Colonic mucosa (tissue), 4 donors: Measurements from ENCODE around the gene CNTRL. TPM values are rescaled to one million over a fixed set of nuclear protein-coding genes. Genes with fewer than 3 reads are reported as not detected.
"Not testable (repeated sequence)": the region's sequence is repeated elsewhere in the genome, so short reads cannot be mapped to it uniquely, and the experiment has no call there.

Experiments
- DNase-seq: peaks from one replicate; pipeline ENCODE4 v3.0.0-alpha.2; 2020
- H3K27ac ChIP-seq: fragments of 200-600 bp; one replicate; pipeline ENCODE4 v1.8.0; 2021
- H3K27me3 ChIP-seq: fragments of 200-600 bp; one replicate; pipeline ENCODE4 v1.8.0; 2021
- H3K36me3 ChIP-seq: fragments of 200-600 bp; one replicate; pipeline ENCODE4 v1.8.0; 2021
- H3K4me1 ChIP-seq: fragments of 200-600 bp; one replicate; pipeline ENCODE4 v1.8.0; 2021; ENCODE audit warnings: mild to moderate bottlenecking
- H3K4me3 ChIP-seq: fragments of 200-600 bp; one replicate; pipeline ENCODE4 v1.8.0; 2021
- H3K9ac ChIP-seq, 2 donors: one replicate each; pipeline ENCODE4 v1.7.0; 2013; ENCODE audit warnings: control low read depth in 2 of 2, low read depth in 2 of 2, low read length in 2 of 2
- H3K9me3 ChIP-seq: fragments of 200-600 bp; one replicate; pipeline ENCODE4 v1.8.0; 2021
- CTCF ChIP-seq: fragments of 200-600 bp; IDR thresholded peaks from one replicate; pipeline ENCODE4 v1.8.0; 2022; ENCODE audit warnings: antibody characterized with exemption, mild to moderate bottlenecking
- intact Hi-C: fragments of 100-400 bp; cut with DNase I; formaldehyde crosslinking; loops from one replicate; pipeline ENCODE4 v1.14.1; 2022
- total RNA-seq, 2 donors: library from RNA; stranded (reverse); fragmentation: NEBNext Ultra II Directional in 1 of 2; extraction: Animal tissue kit (Norgen Biotek cat#: 25700) in 1 of 2; gene quantifications; one replicate each; pipeline ENCODE4 v1.2.1, GENCODE V29; 2021
- donor health status: healthy.
- donor health status: DM: no; HTN: no; CAD: no.
- donor health status: DM: no; HTN: no; CAD: no.

Gene CNTRL
- total RNA-seq, 2 donors from 2014 or later: 6.1 to 11.3 TPM

GRCh38 chr9:121073038-121073437 is 1.7 kb upstream of the CNTRL start:
- TF ChIP-seq CTCF: no peak
- Histone ChIP-seq H3K9me3 (no peaks in the 10 kb centered on the region), H3K9ac (no peak overlapping the region), H3K27me3 (no peaks in the 10 kb centered on the region), H3K4me1 (no peaks in the 10 kb centered on the region), H3K36me3 (no peaks in the 10 kb centered on the region), H3K27ac (no peak overlapping the region), H3K4me3 (no peak overlapping the region)
- peak; percentile 34 for DNase-seq
- intact Hi-C loops: no loop called here

- no peaks in the 10 kb centered on the region for H3K27me3 ChIP-seq
- DNase-seq: no peak
- peak overlapping the region; percentile 64 for H3K27ac ChIP-seq
- no peaks in the 10 kb centered on the region for H3K36me3 ChIP-seq
- TF ChIP-seq CTCF: no peak
- no peaks in the 10 kb centered on the region for H3K4me1 ChIP-seq
- H3K9ac ChIP-seq: peak overlapping the region; percentile 82 to 86
- intact Hi-C loops: no loop called here
- no peaks in the 10 kb centered on the region for H3K9me3 ChIP-seq
- peak overlapping the region; percentile 60 for H3K4me3 ChIP-seq
These were observed 689 bp downstream of the CNTRL start for GRCh38 chr9:121075251-121076036.

- no peak for DNase-seq
- H3K9ac ChIP-seq: no peak overlapping the region
- TF ChIP-seq CTCF: no peak
- no peak overlapping the region for H3K4me3 ChIP-seq
- H3K9me3 ChIP-seq: no peaks in the 10 kb centered on the region
- intact Hi-C loops: no loop called here
- no peak overlapping the region for H3K27ac ChIP-seq
- H3K36me3 ChIP-seq: no peaks in the 10 kb centered on the region
- no peaks in the 10 kb centered on the region for H3K4me1 ChIP-seq
- no peaks in the 10 kb centered on the region for H3K27me3 ChIP-seq
These were observed 7.3 kb downstream of the CNTRL start for GRCh38 chr9:121082075-121082474.

- Histone ChIP-seq H3K36me3 (no peaks in the 10 kb centered on the region), H3K9ac (no peak overlapping the region), H3K27me3 (no peaks in the 10 kb centered on the region), H3K27ac (no peak overlapping the region), H3K4me3 (no peak overlapping the region), H3K9me3 (no peaks in the 10 kb centered on the region), H3K4me1 (no peaks in the 10 kb centered on the region)
- DNase-seq: no peak
- no peak for TF ChIP-seq CTCF
- intact Hi-C loops: no loop called here
These were observed 10.9 kb downstream of the CNTRL start for GRCh38 chr9:121085661-121086060.

GRCh38 chr9:121088576-121088975 is 13.8 kb downstream of the CNTRL start:
- Histone ChIP-seq H3K4me3 (no peak overlapping the region), H3K36me3 (no peaks in the 10 kb centered on the region), H3K9ac (no peak overlapping the region), H3K27ac (no peak overlapping the region), H3K9me3 (no peaks in the 10 kb centered on the region), H3K4me1 (no peaks in the 10 kb centered on the region), H3K27me3 (no peaks in the 10 kb centered on the region)
- intact Hi-C loops: no loop called here
- no peak for DNase-seq
- TF ChIP-seq CTCF: no peak

- H3K36me3 ChIP-seq, H3K27me3 ChIP-seq, H3K4me3 ChIP-seq, H3K27ac ChIP-seq, H3K9me3 ChIP-seq, DNase-seq, H3K9ac ChIP-seq, intact Hi-C loops, H3K4me1 ChIP-seq: not testable (repeated sequence)
These were observed 16.0 kb downstream of the CNTRL start for GRCh38 chr9:121090743-121091142.
